Thoracic aorta (tissue), 2 donors: ENCODE measurements around the gene HTR4. TPM values are rescaled to one million over a fixed set of nuclear protein-coding genes. Genes with fewer than 3 reads are reported as not detected.
A peak's percentile ranks its signal among the peaks of the same experiment; 100 is the strongest.

Experiments
- ATAC-seq: fragments of 150-250 bp; one replicate; pipeline ENCODE4 v1.8.0; 2017; ENCODE audit warnings: low read depth; ENCODE audit not compliant: insufficient number of reproducible peaks, low FRiP score
- DNase-seq: peaks from one replicate; pipeline ENCODE4 v3.0.0-alpha.2; 2020; ENCODE audit warnings: low spot score
- H3K27ac ChIP-seq, 2 donors: fragments of 200-600 bp; sonication (generic); 1 replicate in 1 of 2; 2 replicates in 1 of 2; pipeline ENCODE4 v1.5.1; 2016; ENCODE audit warnings: mild to moderate bottlenecking in 2 of 2, moderate library complexity in 2 of 2
- H3K27me3 ChIP-seq: fragments of 200-600 bp; sonication (generic); replicated peaks from 2 replicates; pipeline ENCODE4 v1.6.0; 2016; ENCODE audit warnings: mild to moderate bottlenecking; ENCODE audit not compliant: insufficient read depth
- H3K36me3 ChIP-seq: fragments of 200-600 bp; sonication (generic); one replicate; pipeline ENCODE4 v1.5.1; 2016
- H3K4me1 ChIP-seq, 2 donors: fragments of 200-600 bp; sonication (generic); 1 replicate in 1 of 2; 2 replicates in 1 of 2; pipeline versions ENCODE4 v1.5.1 to v1.6.0; 2016; ENCODE audit warnings: low read depth in 2 of 2, mild to moderate bottlenecking in 1 of 2; ENCODE audit not compliant: control insufficient read depth in 1 of 2
- H3K4me3 ChIP-seq: fragments of 200-600 bp; sonication (generic); 2 replicates; pipeline ENCODE4 v1.5.1; 2016; ENCODE audit warnings: mild to moderate bottlenecking
- H3K9me3 ChIP-seq: fragments of 200-600 bp; sonication (generic); 2 replicates; pipeline ENCODE4 v1.5.1; 2016
- total RNA-seq, 2 donors: library from RNA; depleted of rRNA; stranded (reverse); fragments of >200 nt; gene quantifications; one replicate each; pipeline versions ENCODE4 v1.1.0 to v1.2.3, GENCODE V29; 2016
- TF ChIP-seq, protein P1 (sequence below): fragments of 200-600 bp; sonication (generic); IDR thresholded peaks from one replicate; pipeline ENCODE4 v1.5.1; 2019; ENCODE audit warnings: antibody characterized with exemption

The HTR4 gene, protein sequence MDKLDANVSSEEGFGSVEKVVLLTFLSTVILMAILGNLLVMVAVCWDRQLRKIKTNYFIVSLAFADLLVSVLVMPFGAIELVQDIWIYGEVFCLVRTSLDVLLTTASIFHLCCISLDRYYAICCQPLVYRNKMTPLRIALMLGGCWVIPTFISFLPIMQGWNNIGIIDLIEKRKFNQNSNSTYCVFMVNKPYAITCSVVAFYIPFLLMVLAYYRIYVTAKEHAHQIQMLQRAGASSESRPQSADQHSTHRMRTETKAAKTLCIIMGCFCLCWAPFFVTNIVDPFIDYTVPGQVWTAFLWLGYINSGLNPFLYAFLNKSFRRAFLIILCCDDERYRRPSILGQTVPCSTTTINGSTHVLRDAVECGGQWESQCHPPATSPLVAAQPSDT
- total RNA-seq, result 1 to 10 TPM; 3.9 to 7.8 TPM

DNA sequence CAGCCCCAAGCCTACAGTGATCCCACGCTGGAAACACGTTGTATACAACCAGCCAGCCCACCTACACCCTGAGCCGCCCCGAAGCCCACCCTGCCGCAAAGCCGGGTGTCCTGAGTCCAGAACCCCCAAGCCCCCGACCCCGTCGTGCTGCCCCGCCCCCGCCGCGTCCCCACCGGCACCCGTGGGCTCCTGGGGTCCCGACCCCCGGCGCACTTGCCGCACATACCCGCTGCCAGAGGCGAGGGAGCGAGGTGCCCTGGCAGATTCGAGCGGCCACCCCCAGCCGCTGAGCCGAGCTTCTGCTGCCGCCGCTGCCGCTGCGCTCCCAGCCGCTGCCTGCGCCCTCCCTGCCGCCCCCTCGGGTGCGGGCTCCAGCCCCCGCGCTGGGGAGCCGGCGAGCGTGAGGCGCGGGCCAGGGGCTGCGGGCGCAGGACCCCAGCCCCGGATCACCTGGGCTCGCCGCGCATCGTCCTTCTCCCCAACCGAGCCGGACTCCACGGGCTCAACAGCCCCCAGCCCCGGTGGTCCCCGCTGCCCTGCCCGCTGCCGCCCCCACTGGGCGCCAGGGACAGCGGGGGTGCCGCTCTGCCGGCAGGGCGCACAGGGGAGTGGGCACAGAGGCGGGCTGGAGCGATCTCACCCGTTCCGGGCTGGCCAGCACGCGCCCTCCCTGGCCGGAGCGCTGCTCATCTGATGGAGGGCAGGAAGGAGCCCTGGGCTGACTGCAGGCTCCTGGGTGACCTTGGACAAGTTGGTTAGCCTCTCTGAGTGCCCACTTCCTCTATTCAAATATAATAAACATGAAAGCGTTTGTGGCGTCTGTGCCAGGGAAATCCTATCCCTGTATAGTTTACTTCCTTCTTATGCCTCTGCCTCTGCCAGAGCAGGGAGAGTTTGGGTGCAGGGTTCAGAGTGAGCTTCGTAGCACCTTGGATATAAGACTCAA is at the start of gene HTR4:
HTR4 (minus strand) TSS at position 692 of the 946 bp plus-strand sequence. CDS start 17,513 bp downstream, outside the sequence.
- DNase-seq (no peak), ATAC-seq (no peak)
- Histone ChIP-seq H3K36me3 (no peaks in the 10 kb centered on the region), H3K27me3 (no peaks in the 10 kb centered on the region), H3K4me3 (peak within 1 kb of the TSS; percentile 50), H3K27ac (no peak within 1 kb of the TSS), H3K4me1 (peaks cover 4 to 8% of the 10 kb centered on the region in 2 donors), H3K9me3 (no peaks in the 10 kb centered on the region)
- TF ChIP-seq, protein P1, sequence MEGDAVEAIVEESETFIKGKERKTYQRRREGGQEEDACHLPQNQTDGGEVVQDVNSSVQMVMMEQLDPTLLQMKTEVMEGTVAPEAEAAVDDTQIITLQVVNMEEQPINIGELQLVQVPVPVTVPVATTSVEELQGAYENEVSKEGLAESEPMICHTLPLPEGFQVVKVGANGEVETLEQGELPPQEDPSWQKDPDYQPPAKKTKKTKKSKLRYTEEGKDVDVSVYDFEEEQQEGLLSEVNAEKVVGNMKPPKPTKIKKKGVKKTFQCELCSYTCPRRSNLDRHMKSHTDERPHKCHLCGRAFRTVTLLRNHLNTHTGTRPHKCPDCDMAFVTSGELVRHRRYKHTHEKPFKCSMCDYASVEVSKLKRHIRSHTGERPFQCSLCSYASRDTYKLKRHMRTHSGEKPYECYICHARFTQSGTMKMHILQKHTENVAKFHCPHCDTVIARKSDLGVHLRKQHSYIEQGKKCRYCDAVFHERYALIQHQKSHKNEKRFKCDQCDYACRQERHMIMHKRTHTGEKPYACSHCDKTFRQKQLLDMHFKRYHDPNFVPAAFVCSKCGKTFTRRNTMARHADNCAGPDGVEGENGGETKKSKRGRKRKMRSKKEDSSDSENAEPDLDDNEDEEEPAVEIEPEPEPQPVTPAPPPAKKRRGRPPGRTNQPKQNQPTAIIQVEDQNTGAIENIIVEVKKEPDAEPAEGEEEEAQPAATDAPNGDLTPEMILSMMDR, result no peak

DNA sequence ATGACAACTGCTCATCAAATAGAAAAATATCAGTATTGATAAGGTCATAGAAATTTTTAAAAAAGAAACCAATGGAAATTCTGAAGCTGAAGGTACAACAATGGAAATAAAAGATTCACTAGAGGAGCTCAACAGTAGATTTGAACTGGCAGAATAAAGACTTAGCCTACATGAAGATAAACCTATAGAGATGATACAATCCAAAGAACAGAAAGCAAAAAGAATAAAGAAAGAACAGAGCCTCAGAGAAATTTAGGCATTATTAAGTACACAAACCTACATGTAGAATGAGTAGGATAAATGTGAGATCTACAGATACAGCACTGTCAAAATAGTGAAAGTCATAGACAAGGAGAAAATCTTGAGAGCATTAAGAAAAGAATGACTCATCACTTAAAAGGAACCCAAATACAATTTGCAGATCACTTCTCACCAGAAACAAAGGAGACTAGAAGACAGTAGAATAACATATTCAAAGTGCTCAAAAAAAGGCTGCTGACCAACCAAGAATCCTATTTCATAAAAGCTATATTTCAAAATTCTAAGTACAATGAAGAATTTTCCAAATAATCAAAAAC is 47.8 kb upstream of the HTR4 start:
- Histone ChIP-seq H3K27me3 (no peaks in the 10 kb centered on the region), H3K27ac (no peak overlapping the region), H3K9me3 (no peaks in the 10 kb centered on the region), H3K4me3 (no peak overlapping the region), H3K4me1 (peaks cover 0 to 7% of the 10 kb centered on the region in 2 donors), H3K36me3 (no peaks in the 10 kb centered on the region)
- TF ChIP-seq, protein P1, result no peak
- ATAC-seq, result no peak
- no peak for DNase-seq

DNA sequence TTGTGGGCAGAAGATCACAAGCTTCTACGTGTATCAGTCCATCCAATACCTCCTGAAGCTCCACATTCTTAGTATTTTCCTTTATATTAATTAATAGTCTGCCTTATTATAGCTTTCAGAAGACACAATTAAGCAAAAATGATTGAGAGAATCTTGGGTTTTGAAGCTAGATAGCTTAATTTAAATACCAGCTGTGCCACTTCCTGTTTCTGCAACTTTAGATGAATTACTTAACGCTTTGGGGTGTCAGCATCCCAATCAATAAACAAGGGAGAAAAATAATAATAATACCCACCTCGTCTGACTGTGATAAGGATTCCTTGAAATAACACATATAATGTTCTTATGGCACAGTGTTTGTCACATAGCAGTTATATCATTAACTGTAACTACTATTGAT is 44.7 kb upstream of the HTR4 start:
- peaks cover 0 to 16% of the 10 kb centered on the region in 2 donors for H3K4me1 ChIP-seq
- H3K9me3 ChIP-seq, result no peaks in the 10 kb centered on the region
- H3K4me3 ChIP-seq, result no peak overlapping the region
- H3K36me3 ChIP-seq, result no peaks in the 10 kb centered on the region
- TF ChIP-seq, protein P1, result no peak
- H3K27ac ChIP-seq, result no peak overlapping the region
- ATAC-seq (no peak), DNase-seq (no peak)
- H3K27me3 ChIP-seq, result no peaks in the 10 kb centered on the region

DNA sequence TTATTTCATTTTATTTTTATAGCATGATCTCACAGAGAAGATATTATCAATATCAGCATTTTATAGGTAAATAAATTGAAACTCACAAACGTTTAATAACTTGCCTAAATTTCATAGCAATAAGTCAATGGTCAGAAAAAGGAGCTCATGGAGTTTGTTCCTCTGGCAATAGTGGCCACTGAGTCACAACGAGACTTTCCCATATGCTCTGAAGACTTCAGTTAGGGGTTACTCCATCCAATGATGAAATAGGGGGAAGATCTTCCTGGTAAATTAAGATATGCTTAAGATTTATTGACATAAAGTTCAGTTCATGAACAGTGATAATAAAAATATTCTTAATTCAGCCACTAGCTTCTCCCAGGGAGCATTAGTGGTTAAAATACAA is 43.5 kb upstream of the HTR4 start:
- no peak for DNase-seq
- Histone ChIP-seq H3K27me3 (no peaks in the 10 kb centered on the region), H3K27ac (peak overlapping the region; percentile 69 to 75), H3K9me3 (no peaks in the 10 kb centered on the region), H3K4me3 (peak overlapping the region; percentile 70), H3K36me3 (no peaks in the 10 kb centered on the region), H3K4me1 (peaks cover 0 to 16% of the 10 kb centered on the region in 2 donors)
- ATAC-seq, result no peak
- TF ChIP-seq, protein P1, result no peak
